Activated naive CD8-positive, alpha-beta T cell treated with anti-CD3 and anti-CD28 coated beads, Interleukin-2, amount 10 ng/mL, durations not matched to agents 7 days and 5 days (primary cell): ENCODE results near the gene LCE1E. TPM values are rescaled to one million over a fixed set of nuclear protein-coding genes. Genes with fewer than 3 reads are reported as not detected.

ENCODE experiments used
- ATAC-seq: fragments of 150-1000 bp; cut with Tn5 transposase; one replicate; pipeline ENCODE4 v1.10.0; 2021; ENCODE audit warnings: low read depth, moderate library complexity
- POLR2A ChIA-PET: fragments of 350-600 bp; sonication (Branson Sonifier 250); formaldehyde crosslinking; loops from one replicate; lab custom pipeline; 2021; ENCODE audit warnings: antibody characterized with exemption; lab: Charles Lee
- DNase-seq: peaks from one replicate; pipeline ENCODE4 v3.0.0; 2021
- H3K27ac Mint-ChIP-seq: one replicate; pipeline ENCODE4 v1.8.0; 2022; ENCODE audit warnings: mild to moderate bottlenecking, mixed read lengths
- H3K27me3 Mint-ChIP-seq: one replicate; pipeline ENCODE4 v1.8.0; 2022; ENCODE audit warnings: mild to moderate bottlenecking, moderate library complexity, mixed read lengths
- H3K36me3 Mint-ChIP-seq: one replicate; pipeline ENCODE4 v1.8.0; 2021; ENCODE audit warnings: mild to moderate bottlenecking, mixed read lengths
- H3K4me1 Mint-ChIP-seq: one replicate; pipeline ENCODE4 v1.8.0; 2021; ENCODE audit warnings: mixed read lengths
- H3K4me3 Mint-ChIP-seq: one replicate; pipeline ENCODE4 v1.8.0; 2022; ENCODE audit warnings: mild to moderate bottlenecking, moderate library complexity, mixed read lengths
- H3K9me3 Mint-ChIP-seq: one replicate; pipeline ENCODE4 v1.8.0; 2021; ENCODE audit warnings: mixed read lengths
- total RNA-seq, 2 experiments: library from RNA; stranded (reverse); gene quantifications; one replicate each; pipeline ENCODE4 v1.2.3, GENCODE V29; 2021

Gene LCE1E
- total RNA-seq, 2 experiments from 2014 or later: not detected

DNA sequence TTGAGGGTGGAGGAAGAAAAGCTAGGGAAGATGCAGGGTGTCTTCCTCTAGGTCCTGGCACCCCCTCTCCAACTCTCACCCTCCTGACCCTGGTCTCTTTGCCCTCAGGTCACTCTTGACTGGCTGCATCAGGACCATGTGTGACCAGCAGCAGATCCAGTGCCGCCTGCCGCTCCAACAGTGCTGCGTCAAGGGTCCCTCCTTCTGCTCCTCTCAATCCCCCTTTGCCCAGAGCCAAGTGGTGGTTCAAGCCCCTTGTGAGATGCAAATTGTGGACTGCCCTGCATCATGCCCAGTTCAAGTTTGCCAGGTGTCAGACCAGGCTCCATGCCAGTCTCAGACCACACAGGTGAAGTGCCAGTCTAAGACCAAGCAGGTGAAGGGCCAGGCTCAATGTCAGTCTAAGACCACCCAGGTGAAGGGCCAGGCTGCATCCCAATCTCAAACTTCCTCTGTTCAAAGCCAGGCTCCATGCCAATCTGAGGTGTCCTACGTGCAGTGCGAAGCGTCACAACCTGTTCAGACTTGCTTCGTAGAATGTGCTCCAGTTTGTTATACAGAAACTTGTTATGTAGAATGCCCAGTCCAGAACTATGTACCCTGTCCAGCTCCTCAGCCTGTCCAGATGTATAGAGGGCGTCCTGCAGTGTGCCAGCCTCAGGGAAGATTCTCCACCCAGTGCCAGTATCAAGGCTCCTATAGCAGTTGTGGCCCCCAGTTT, 26.4 kb upstream of the LCE1E start:
- Mint-ChIP-seq H3K36me3 (no peaks in the 10 kb centered on the region), H3K4me3 (no peak overlapping the region), H3K27ac (no peak overlapping the region), H3K9me3 (no peaks in the 10 kb centered on the region), H3K4me1 (no peaks in the 10 kb centered on the region), H3K27me3 (peaks cover 3% of the 10 kb centered on the region)
- no peak for DNase-seq
- no peak for ATAC-seq
- POLR2A ChIA-PET: no interaction called here

DNA sequence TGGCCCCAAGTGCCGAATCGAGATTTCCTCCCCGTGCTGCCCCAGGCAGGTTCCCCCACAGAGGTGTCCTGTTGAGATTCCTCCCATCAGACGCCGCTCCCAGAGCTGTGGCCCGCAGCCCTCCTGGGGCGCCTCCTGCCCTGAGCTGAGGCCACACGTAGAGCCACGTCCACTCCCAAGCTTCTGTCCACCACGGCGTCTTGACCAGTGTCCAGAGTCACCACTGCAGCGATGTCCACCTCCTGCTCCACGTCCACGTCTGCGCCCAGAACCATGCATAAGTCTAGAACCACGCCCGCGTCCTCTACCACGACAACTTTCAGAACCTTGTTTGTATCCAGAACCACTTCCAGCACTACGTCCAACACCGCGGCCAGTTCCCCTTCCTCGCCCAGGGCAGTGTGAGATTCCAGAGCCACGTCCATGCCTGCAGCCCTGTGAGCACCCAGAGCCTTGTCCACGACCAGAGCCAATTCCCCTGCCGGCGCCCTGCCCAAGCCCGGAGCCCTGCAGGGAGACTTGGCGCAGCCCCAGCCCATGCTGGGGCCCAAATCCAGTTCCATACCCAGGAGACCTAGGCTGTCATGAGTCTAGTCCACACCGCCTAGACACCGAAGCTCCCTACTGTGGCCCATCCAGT, 25.4 kb upstream of the LCE1E start:
- no peak overlapping the region for H3K27ac Mint-ChIP-seq
- peaks cover 2% of the 10 kb centered on the region for H3K27me3 Mint-ChIP-seq
- DNase-seq (no peak), ATAC-seq (no peak)
- H3K36me3 Mint-ChIP-seq: no peaks in the 10 kb centered on the region
- H3K4me3 Mint-ChIP-seq: no peak overlapping the region
- H3K9me3 Mint-ChIP-seq: no peaks in the 10 kb centered on the region
- POLR2A ChIA-PET: no interaction called here
- no peaks in the 10 kb centered on the region for H3K4me1 Mint-ChIP-seq

DNA sequence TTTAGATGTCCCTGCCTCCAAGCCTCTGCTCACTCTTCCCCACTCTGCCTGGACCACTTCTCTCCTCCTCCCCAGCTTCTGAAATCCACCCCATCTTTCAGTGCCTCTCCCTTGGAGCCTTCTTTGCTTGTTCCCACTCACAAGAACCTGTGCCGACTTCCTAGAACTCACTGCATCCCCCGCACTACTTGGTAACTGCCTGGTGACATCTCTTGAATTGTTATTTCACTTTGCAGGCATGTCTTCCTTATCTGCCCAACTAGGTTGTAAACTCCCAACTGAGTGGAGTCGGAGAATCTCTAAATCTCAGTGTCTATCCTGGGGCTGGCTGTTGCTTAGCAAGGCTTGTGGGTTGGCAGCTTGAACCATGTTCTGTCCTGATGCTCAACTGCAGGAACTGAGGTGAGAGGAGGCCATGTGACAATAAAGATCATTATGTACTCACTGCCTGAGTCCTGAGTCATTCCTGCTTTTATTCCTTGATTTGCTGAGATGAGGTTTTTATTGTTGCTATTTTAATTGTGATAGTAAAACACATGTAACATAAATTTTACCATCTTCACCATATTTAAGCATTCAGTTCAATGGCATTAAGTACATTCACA, 24.3 kb upstream of the LCE1E start:
- Mint-ChIP-seq H3K9me3 (no peaks in the 10 kb centered on the region), H3K27me3 (peaks cover 2% of the 10 kb centered on the region), H3K36me3 (no peaks in the 10 kb centered on the region), H3K4me3 (no peak overlapping the region), H3K27ac (no peak overlapping the region), H3K4me1 (no peaks in the 10 kb centered on the region)
- ATAC-seq (no peak), DNase-seq (no peak)
- POLR2A ChIA-PET: no interaction called here

DNA sequence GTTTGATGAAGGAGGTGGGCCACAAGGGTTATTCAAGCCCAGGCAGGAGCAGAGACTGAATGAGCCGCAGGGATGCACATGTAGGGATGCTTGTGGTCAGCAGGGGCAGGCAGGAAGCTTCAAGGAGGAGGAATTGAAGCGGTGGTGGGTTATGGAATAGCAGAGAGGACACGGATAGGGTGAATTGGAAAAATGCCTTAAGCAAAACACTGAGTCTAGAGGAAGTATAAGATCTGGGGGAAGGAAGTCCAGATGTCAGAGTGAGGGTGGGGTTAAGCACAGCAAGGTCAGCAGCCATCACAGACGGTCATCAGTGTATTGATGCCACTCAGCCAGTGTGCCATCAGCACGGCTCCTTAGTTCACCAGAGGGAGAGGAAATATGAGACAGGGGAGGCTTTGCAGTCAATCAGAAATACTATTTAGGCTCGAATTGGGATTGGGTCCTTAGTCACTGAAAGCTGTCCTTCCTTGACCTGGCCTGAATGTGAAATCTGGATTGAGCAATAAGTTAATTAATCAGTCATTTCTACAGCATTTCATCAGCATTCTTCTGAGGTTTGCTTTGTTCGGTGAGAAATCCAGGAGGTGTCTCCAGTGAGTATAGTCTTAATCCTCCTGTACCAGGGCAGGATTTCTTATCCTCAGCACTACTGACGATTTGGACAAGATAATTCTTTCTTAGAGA, 17.1 kb upstream of the LCE1E start:
- peaks cover 2% of the 10 kb centered on the region for H3K9me3 Mint-ChIP-seq
- no peaks in the 10 kb centered on the region for H3K36me3 Mint-ChIP-seq
- ATAC-seq: no peak
- DNase-seq: no peak
- POLR2A ChIA-PET: no interaction called here
- no peaks in the 10 kb centered on the region for H3K4me1 Mint-ChIP-seq
- H3K27ac Mint-ChIP-seq: no peak overlapping the region
- H3K27me3 Mint-ChIP-seq: peaks cover 2% of the 10 kb centered on the region
- H3K4me3 Mint-ChIP-seq: no peak overlapping the region

DNA sequence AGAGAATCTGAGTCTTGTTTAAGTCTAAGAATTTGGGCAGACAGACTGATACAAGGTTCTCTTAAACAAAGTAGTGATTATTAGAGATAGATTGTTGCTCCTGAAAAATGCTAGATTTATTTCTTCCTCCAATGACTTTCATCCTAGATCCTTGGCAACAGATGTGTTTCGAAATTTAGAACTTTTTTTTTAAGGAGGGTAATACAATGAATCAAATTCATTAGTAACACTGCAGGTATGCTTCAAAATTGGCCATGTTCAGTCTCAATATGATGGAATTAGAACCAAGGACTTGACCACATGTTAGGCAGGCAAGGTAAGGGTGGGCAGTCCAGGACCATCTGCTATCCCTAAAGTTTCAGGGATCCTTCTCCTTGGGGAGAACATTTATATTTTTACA, 15.6 kb upstream of the LCE1E start:
- Mint-ChIP-seq H3K4me1 (no peaks in the 10 kb centered on the region), H3K27ac (no peak overlapping the region), H3K4me3 (no peak overlapping the region), H3K27me3 (peaks cover 4% of the 10 kb centered on the region), H3K9me3 (peaks cover 2% of the 10 kb centered on the region), H3K36me3 (no peaks in the 10 kb centered on the region)
- POLR2A ChIA-PET: no interaction called here
- no peak for ATAC-seq
- DNase-seq: no peak

DNA sequence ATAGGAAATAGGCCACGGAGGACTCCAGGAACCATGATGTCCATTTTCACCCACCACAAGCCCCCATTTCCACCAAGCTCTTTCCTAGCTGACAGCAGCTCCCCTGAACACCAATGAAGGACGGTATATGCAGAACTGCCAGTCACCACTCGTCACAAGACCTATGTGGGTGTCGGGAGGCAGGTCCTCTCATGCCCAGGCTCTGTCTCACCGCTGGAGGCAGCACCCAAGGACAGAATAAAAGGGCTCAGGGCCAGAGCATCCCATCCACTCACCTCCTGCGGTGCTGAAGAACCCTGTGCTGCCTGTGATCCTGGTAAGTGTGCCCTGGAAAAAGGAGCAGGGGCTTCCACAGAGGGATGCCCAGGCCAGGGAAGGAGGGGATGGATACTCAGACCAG, 11.2 kb upstream of the LCE1E start, which contains the start of gene LCE1F:
LCE1F (plus strand) TSS at position 266 of the 400 bp plus-strand sequence. CDS start 1,232 bp downstream, outside the sequence.
- Mint-ChIP-seq H3K4me3 (no peak within 1 kb of the TSS), H3K27ac (no peak within 1 kb of the TSS), H3K27me3 (peaks cover 10% of the 10 kb centered on the region), H3K36me3 (no peaks in the 10 kb centered on the region), H3K9me3 (peaks cover 2% of the 10 kb centered on the region), H3K4me1 (no peaks in the 10 kb centered on the region)
- DNase-seq (no peak), ATAC-seq (no peak)
- POLR2A ChIA-PET: no interaction called here

DNA sequence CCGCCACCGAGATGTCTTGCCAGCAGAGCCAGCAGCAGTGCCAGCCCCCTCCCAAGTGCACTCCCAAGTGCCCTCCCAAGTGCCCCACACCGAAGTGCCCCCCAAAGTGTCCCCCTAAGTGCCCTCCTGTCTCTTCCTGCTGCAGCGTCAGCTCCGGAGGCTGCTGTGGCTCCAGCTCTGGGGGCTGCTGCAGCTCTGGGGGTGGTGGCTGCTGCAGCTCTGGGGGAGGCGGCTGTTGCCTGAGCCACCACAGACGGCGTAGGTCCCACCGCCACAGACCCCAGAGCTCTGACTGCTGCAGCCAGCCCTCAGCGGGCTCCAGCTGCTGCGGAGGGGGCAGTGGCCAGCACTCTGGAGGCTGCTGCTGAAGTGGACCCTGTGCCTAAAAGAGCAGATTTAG, 9.7 kb upstream of the LCE1E start:
- ATAC-seq (no peak), DNase-seq (no peak)
- Mint-ChIP-seq H3K27ac (no peak overlapping the region), H3K4me3 (no peak overlapping the region), H3K4me1 (no peaks in the 10 kb centered on the region), H3K27me3 (peaks cover 10% of the 10 kb centered on the region), H3K9me3 (peaks cover 2% of the 10 kb centered on the region), H3K36me3 (no peaks in the 10 kb centered on the region)
- POLR2A ChIA-PET: no interaction called here

DNA sequence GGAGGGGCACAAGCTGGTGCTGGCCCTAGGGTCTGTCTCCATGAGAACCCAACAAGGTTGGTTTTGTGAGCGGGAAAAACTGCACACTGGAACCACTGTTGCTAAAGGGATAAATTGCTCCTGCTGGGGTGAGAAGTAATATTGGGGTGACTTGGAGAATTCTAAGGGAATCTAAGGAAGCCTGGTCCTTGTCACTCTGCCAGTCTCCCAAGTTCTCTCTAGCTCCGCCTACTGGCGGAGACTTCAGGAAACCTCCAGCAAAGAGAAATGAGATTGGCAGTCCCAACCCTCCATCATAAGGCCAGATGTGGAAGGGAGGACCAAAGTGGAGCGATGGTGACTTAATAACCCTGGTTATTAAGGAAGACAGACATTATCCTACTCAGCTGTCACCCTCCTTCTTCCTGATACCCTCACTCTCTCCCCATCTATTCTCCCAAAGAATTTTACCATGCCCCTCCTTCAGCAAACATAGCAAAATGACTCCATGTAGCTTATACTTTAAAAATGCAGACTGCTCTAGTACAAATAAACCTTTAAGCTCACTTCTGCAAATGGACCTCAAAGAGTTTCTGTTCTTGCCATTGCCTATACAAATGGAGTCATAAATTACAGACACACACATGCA, 8.4 kb upstream of the LCE1E start:
- POLR2A ChIA-PET: no interaction called here
- Mint-ChIP-seq H3K4me1 (no peaks in the 10 kb centered on the region), H3K27me3 (peaks cover 11% of the 10 kb centered on the region), H3K4me3 (no peak overlapping the region), H3K9me3 (no peaks in the 10 kb centered on the region), H3K36me3 (no peaks in the 10 kb centered on the region), H3K27ac (no peak overlapping the region)
- ATAC-seq: no peak
- no peak for DNase-seq

DNA sequence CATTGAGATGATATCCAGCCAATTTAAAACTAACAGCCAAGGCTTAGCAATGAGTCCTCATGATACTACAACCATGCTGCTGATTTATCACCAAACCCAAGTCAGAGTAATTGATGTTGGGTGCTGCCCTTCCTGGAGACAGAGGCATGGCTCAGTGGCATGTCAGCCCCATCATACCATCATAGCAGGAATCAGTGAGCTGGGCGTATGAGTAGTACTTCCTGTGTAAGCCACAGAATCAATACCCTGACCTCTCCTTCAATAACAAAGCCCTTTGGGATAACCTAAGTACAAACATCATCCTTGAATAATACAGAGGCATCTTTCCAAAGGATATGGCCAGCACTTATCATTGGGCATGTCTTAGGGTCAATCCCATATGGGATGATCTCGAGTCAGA, 3.0 kb upstream of the LCE1E start:
- Mint-ChIP-seq H3K4me1 (no peaks in the 10 kb centered on the region), H3K27me3 (peaks cover 27% of the 10 kb centered on the region), H3K4me3 (no peak overlapping the region), H3K36me3 (no peaks in the 10 kb centered on the region), H3K9me3 (no peaks in the 10 kb centered on the region), H3K27ac (no peak overlapping the region)
- no peak for DNase-seq
- POLR2A ChIA-PET: no interaction called here
- no peak for ATAC-seq

DNA sequence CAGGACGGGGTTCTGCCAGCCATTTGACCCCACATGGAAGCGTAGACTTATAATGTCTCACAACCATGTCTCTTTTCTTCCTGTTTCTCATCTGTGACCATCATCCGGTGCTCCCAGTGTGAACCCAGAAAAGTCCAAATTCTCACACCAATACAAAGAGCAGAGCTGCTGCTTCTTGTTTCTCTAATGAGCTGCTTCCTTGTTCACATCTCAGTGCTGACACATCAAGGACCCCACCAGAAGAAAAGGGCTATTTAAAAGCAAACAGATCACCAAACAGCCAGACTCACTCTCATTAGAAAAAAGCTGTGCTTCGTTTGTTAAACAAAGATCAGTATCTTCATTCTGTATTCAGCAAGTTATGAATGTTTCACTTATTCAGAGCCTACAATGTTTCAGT, 9.6 kb downstream of the LCE1E start:
- ATAC-seq (no peak), DNase-seq (no peak)
- no peak overlapping the region for H3K4me3 Mint-ChIP-seq
- POLR2A ChIA-PET: no interaction called here
- no peaks in the 10 kb centered on the region for H3K4me1 Mint-ChIP-seq
- no peaks in the 10 kb centered on the region for H3K9me3 Mint-ChIP-seq
- H3K36me3 Mint-ChIP-seq: no peaks in the 10 kb centered on the region
- peaks cover 7% of the 10 kb centered on the region for H3K27me3 Mint-ChIP-seq
- H3K27ac Mint-ChIP-seq: no peak overlapping the region

DNA sequence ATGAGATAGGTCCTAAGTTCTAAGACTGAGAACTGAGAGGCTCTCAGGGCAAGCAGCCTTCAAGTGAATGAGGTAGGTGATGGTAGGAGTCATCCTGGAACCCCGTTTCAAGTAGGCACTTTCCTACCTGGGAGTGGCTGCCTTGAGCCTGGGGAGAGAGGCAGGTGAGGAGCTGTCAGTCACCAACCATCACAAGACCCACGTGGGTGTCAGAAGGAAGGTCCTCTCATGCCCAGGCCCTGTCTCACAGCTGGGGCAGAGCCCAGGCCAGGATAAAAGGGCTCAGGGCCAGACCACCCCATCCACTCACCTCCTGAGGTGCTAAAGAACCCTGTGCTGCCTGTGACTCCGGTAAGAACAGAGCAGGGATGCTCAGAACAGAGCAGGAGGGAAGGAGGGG, 10.4 kb downstream of the LCE1E start, which contains the start of gene LCE1D:
LCE1D (plus strand) TSS at position 301 of the 400 bp plus-strand sequence. CDS start 1,074 bp downstream, outside the sequence.
- H3K4me1 Mint-ChIP-seq: no peaks in the 10 kb centered on the region
- no peak for ATAC-seq
- no peak within 1 kb of the TSS for H3K27ac Mint-ChIP-seq

DNA sequence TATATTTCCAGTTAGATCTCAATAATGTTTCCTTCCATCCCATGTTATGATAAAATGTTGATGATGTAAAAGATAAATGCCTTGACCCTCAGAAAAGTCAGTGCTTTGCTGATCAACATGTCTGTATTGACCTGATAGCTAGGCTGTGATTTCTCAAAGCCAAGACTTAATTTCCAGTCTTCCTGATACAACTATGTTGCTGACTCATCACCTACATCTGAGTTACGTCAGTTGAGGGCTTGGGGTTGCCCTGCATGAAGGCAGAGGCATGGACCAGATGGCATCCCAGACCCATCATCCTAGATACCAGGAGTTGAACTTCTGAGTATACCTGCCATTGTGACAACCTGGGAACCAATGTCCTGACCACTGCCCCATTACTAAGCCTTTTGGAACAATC, 15.3 kb downstream of the LCE1E start:
- Mint-ChIP-seq H3K27ac (no peak overlapping the region), H3K4me1 (no peaks in the 10 kb centered on the region), H3K9me3 (no peaks in the 10 kb centered on the region), H3K27me3 (peaks cover 5% of the 10 kb centered on the region), H3K36me3 (no peaks in the 10 kb centered on the region), H3K4me3 (no peak overlapping the region)
- POLR2A ChIA-PET: no interaction called here
- ATAC-seq: no peak
- no peak for DNase-seq

More for the DNA sequence above, 10.4 kb downstream of the LCE1E start, which contains the start of gene LCE1D:
- no peak within 1 kb of the TSS for H3K4me3 Mint-ChIP-seq
- no peak for DNase-seq
- POLR2A ChIA-PET: no interaction called here
- H3K36me3 Mint-ChIP-seq: no peaks in the 10 kb centered on the region
- peaks cover 9% of the 10 kb centered on the region for H3K27me3 Mint-ChIP-seq
- no peaks in the 10 kb centered on the region for H3K9me3 Mint-ChIP-seq

DNA sequence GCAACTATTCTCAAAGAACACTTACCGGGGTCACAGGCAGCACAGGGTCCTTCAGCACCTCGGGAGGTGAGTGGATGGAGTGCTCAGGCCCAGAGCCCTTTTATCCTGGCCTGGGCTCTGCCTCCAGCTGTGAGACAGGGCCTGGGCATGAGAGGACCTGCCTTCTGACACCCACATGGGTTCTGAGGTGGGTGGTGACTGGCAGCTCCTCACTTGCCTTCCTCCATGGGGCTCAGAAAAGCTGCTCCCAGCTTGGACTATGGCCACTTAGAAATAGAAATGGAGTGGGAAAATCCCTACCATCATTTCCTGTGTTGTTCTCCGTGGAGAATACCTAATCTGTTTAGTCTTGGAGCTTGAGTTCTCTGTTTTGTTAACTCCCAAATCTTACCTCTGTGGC, 20.5 kb downstream of the LCE1E start, which contains the start of gene LCE1C:
LCE1C (minus strand) TSS at position 76 of the 400 bp plus-strand sequence. CDS start 1,173 bp downstream, outside the sequence.
- H3K27me3 Mint-ChIP-seq: peaks cover 13% of the 10 kb centered on the region
- no peaks in the 10 kb centered on the region for H3K36me3 Mint-ChIP-seq
- no peak within 1 kb of the TSS for H3K4me3 Mint-ChIP-seq
- ATAC-seq (no peak), DNase-seq (no peak)
- H3K27ac Mint-ChIP-seq: no peak within 1 kb of the TSS
- no peaks in the 10 kb centered on the region for H3K9me3 Mint-ChIP-seq
- H3K4me1 Mint-ChIP-seq: no peaks in the 10 kb centered on the region
- POLR2A ChIA-PET: no interaction called here
